NB4 (cell line): ENCODE data around the gene PLA2G2A.
"Not testable (repeated sequence)": the region's sequence is repeated elsewhere in the genome, so short reads cannot be mapped to it uniquely, and the experiment has no call there.

Experiments
- MYC ChIP-seq: IDR thresholded peaks from 2 replicates; pipeline ENCODE4 v1.6.1; 2011; ENCODE audit warnings: low read depth, low read length
- POLR2A ChIP-seq: IDR thresholded peaks from 2 replicates; pipeline ENCODE4 v1.6.1; 2011; ENCODE audit warnings: mild to moderate bottlenecking; ENCODE audit not compliant: insufficient read length; ENCODE audit errors: extremely low read depth
- TF ChIP-seq, protein P1 (sequence below): IDR thresholded peaks from one replicate; pipeline ENCODE4 v1.5.1; 2012; ENCODE audit warnings: low read depth, low read length
- TF ChIP-seq, protein P2 (sequence below): IDR thresholded peaks from 2 replicates; pipeline ENCODE4 v1.6.1; 2011; ENCODE audit warnings: low read depth, low read length

DNA sequence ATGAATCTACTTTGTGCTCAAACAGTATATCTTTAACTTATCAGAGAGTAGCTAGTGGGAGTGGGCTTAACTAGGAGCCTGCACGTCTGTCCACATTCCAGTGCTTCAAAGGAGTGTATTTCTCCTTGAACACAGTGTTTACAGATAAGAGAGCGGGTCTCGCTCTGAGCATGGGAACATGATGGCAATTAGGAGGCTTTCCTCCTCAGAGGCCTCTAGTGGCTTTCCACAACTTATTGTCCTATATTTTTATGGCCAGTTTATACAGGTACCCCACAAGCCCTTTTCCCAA lies 52.3 kb downstream of the PLA2G2A start:
- not testable (repeated sequence) for TF ChIP-seq POLR2A, MYC
- TF ChIP-seq, protein P1, sequence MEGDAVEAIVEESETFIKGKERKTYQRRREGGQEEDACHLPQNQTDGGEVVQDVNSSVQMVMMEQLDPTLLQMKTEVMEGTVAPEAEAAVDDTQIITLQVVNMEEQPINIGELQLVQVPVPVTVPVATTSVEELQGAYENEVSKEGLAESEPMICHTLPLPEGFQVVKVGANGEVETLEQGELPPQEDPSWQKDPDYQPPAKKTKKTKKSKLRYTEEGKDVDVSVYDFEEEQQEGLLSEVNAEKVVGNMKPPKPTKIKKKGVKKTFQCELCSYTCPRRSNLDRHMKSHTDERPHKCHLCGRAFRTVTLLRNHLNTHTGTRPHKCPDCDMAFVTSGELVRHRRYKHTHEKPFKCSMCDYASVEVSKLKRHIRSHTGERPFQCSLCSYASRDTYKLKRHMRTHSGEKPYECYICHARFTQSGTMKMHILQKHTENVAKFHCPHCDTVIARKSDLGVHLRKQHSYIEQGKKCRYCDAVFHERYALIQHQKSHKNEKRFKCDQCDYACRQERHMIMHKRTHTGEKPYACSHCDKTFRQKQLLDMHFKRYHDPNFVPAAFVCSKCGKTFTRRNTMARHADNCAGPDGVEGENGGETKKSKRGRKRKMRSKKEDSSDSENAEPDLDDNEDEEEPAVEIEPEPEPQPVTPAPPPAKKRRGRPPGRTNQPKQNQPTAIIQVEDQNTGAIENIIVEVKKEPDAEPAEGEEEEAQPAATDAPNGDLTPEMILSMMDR: not testable (repeated sequence)
- TF ChIP-seq, protein P2, sequence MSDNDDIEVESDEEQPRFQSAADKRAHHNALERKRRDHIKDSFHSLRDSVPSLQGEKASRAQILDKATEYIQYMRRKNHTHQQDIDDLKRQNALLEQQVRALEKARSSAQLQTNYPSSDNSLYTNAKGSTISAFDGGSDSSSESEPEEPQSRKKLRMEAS: not testable (repeated sequence)
